HCT116 (cell line): ENCODE measurements around the gene PRND. TPM values are rescaled to one million over a fixed set of nuclear protein-coding genes. Genes with fewer than 3 reads are reported as not detected.

Experiments
- ATAC-seq: fragments of 200-7000 bp; cut with Tn5 transposase; 2 replicates; pipeline ENCODE4 v1.9.1; 2020; ENCODE audit warnings: mild to moderate bottlenecking, moderate library complexity
- BruUV-seq: library from RNA; stranded (reverse); fragments of 400-500 nt; replicated peaks from 2 replicates; lab custom pipeline; 2021; lab: Mats Ljungman, UMichigan
- CTCF ChIA-PET: fragments of 300-600 bp; sonication (Branson Sonifier 250); formaldehyde crosslinking; loops from one replicate; lab custom pipeline; 2021; ENCODE audit warnings: antibody characterized with exemption; lab: Charles Lee
- POLR2A ChIA-PET: fragments of 300-600, 350-600 bp; sonication (Branson Sonifier 250); formaldehyde crosslinking; loops from one replicate; lab custom pipeline; 2021; ENCODE audit warnings: antibody characterized with exemption; lab: Charles Lee
- RAD21 ChIA-PET, 2 experiments: fragments of 300-600 bp; sonication (Branson Sonifier 250); formaldehyde crosslinking; loops; one replicate each; lab custom pipeline; 2023; ENCODE audit warnings: low total read pairs in 2 of 2; ENCODE audit not compliant: uncharacterized antibody in 2 of 2, unreplicated experiment in 2 of 2, low non-redundant PET in 1 of 2; lab: Charles Lee
- DNase-seq: peaks from one replicate; pipeline ENCODE4 v3.0.0-alpha.2; 2010; ENCODE audit warnings: low read depth, low spot score
- H2AFZ ChIP-seq: fragments of 200-600 bp; shearing (Covaris generic), sonication (generic); 2 replicates; pipeline ENCODE4 v1.6.1; 2017; ENCODE audit warnings: low read depth, mixed run types, mixed read lengths, antibody characterized with exemption, low read length; ENCODE audit not compliant: poor library complexity, severe bottlenecking
- H3K27ac ChIP-seq: 2 replicates; pipeline ENCODE4 v1.5.1; 2012; ENCODE audit warnings: low read depth, low read length
- H3K27me3 ChIP-seq: fragments of 200-600 bp; sonication (generic); 2 replicates; pipeline ENCODE4 v1.6.1; 2016; ENCODE audit warnings: mixed run types, low read length, mixed read lengths; ENCODE audit not compliant: insufficient read depth
- H3K36me3 ChIP-seq, 2 experiments: fragments of 200-500 bp in 1 of 2; fragments of 200-600 bp in 1 of 2; sonication (Bioruptor generic) in 1 of 2; sonication (generic) in 1 of 2; 2 replicates each; pipeline versions ENCODE4 v1.5.1 to v1.6.1; 2014 to 2016; ENCODE audit warnings: low read length in 2 of 2, inconsistent platforms in 1 of 2, mixed read lengths in 1 of 2, mixed run types in 1 of 2; ENCODE audit not compliant: insufficient read depth in 2 of 2, control insufficient read depth in 1 of 2
- H3K4me1 ChIP-seq, 2 experiments: fragments of 200-600 bp in 1 of 2; sonication (generic) in 1 of 2; 2 replicates each; pipeline versions ENCODE4 v1.5.1 to v1.6.1; 2012 to 2017; ENCODE audit warnings: low read length in 2 of 2, inconsistent platforms in 1 of 2, mild to moderate bottlenecking in 1 of 2, mixed read lengths in 1 of 2, mixed run types in 1 of 2, moderate library complexity in 1 of 2; ENCODE audit not compliant: insufficient read depth in 2 of 2, control insufficient read depth in 1 of 2
- H3K4me2 ChIP-seq: fragments of 200-600 bp; sonication (generic); 2 replicates; pipeline ENCODE4 v1.6.1; 2017; ENCODE audit warnings: mixed run types, low read length, mixed read lengths
- H3K4me3 ChIP-seq, 2 experiments: fragments of 200-600 bp in 1 of 2; sonication (generic) in 1 of 2; replicated peaks in 1 of 2; 2 replicates each; pipeline ENCODE4 v1.5.1; 2011 to 2016; ENCODE audit warnings: low read length in 2 of 2, control low read depth in 1 of 2, low read depth in 1 of 2, mild to moderate bottlenecking in 1 of 2, mixed read lengths in 1 of 2, mixed run types in 1 of 2
- H3K79me2 ChIP-seq: fragments of 200-600 bp; sonication (generic); 2 replicates; pipeline ENCODE4 v1.6.1; 2017; ENCODE audit warnings: mild to moderate bottlenecking, mixed run types, low read length, moderate library complexity, mixed read lengths; ENCODE audit not compliant: insufficient read depth
- H3K9ac ChIP-seq: fragments of 200-600 bp; sonication (generic); 2 replicates; pipeline ENCODE4 v1.6.1; 2016; ENCODE audit warnings: low read length, mixed read lengths
- H3K9me2 ChIP-seq: fragments of 200-600 bp; sonication (generic), shearing (Covaris generic); 2 replicates; pipeline ENCODE4 v1.6.1; 2017; ENCODE audit warnings: mixed run types, mild to moderate bottlenecking, moderate library complexity; ENCODE audit not compliant: insufficient read depth
- H3K9me3 ChIP-seq, 2 experiments: fragments of 200-500 bp in 1 of 2; fragments of 200-600 bp in 1 of 2; sonication (Bioruptor generic) in 1 of 2; sonication (generic) in 1 of 2; 2 replicates each; pipeline ENCODE4 v1.6.1; 2014 to 2017; ENCODE audit warnings: low read length in 2 of 2, mixed read lengths in 2 of 2, inconsistent platforms in 1 of 2, low read depth in 1 of 2, mild to moderate bottlenecking in 1 of 2, mixed run types in 1 of 2, moderate library complexity in 1 of 2; ENCODE audit not compliant: control insufficient read depth in 1 of 2, insufficient read depth in 1 of 2
- H4K20me1 ChIP-seq: fragments of 200-600 bp; sonication (generic), shearing (Covaris generic); 2 replicates; pipeline ENCODE4 v1.6.1; 2017; ENCODE audit warnings: mixed run types, mild to moderate bottlenecking, moderate library complexity; ENCODE audit not compliant: insufficient read depth
- ATF3 ChIP-seq: IDR thresholded peaks from 2 replicates; pipeline ENCODE4 v1.6.1; 2012
- MAX ChIP-seq: IDR thresholded peaks from 2 replicates; pipeline ENCODE4 v1.6.1; 2012
- POLR2A ChIP-seq: IDR thresholded peaks from 2 replicates; pipeline ENCODE4 v1.7.0; 2011; ENCODE audit warnings: borderline replicate concordance; ENCODE audit not compliant: insufficient read depth, insufficient read length; ENCODE audit errors: extremely low read depth
- RAD21 ChIP-seq: IDR thresholded peaks from 2 replicates; pipeline ENCODE4 v1.6.1; 2012; ENCODE audit warnings: low read depth, mild to moderate bottlenecking
- REST ChIP-seq: IDR thresholded peaks from 2 replicates; pipeline ENCODE4 v1.6.1; 2012; ENCODE audit warnings: low read depth
- intact Hi-C: fragments of 100-400 bp; cut with micrococcal nuclease; formaldehyde crosslinking; loops from 2 replicates; pipeline ENCODE4 v1.10.0; 2022
- total RNA-seq: library from RNA; stranded (reverse); gene quantifications from one replicate; pipeline ENCODE4 v1.2.1, GENCODE V29; 2021; ENCODE audit not compliant: unreplicated experiment

PRND gene
- total RNA-seq, 1 experiment from 2014 or later: not detected

GRCh38 chr20:4672948-4673347 lies 48.8 kb upstream of the PRND start:
- TF ChIP-seq POLR2A (no peak), REST (no peak), ATF3 (no peak), RAD21 (no peak), MAX (no peak)
- no peaks in the 10 kb centered on the region for H3K79me2 ChIP-seq
- H3K4me3 ChIP-seq: no peak overlapping the region
- RAD21 ChIA-PET: no interaction called here
- CTCF ChIA-PET: no interaction called here
- no TSS peak for BruUV-seq
- H2AFZ ChIP-seq: no peak overlapping the region
- H3K4me1 ChIP-seq: no peaks in the 10 kb centered on the region
- H3K36me3 ChIP-seq: no peaks in the 10 kb centered on the region
- no peak for DNase-seq
- no peaks in the 10 kb centered on the region; the same call in 1 of the 2 replicates for H3K9me2 ChIP-seq
- no peak overlapping the region for H3K9ac ChIP-seq
- POLR2A ChIA-PET: interaction anchor here (0.7 to 1.5 kb wide), 2 partner anchors 12 to 49 kb away, joined by 3 read pairs; no protein-coding TSS in a partner anchor
- no peak overlapping the region for H3K27ac ChIP-seq
- no peaks in the 10 kb centered on the region for H3K9me3 ChIP-seq
- intact Hi-C loops: no loop called here
- ATAC-seq: no peak
- no peak overlapping the region for H3K4me2 ChIP-seq
- H3K27me3 ChIP-seq: no peaks in the 10 kb centered on the region
- no peaks in the 10 kb centered on the region for H4K20me1 ChIP-seq
